BLaER1 treated with 17β-estradiol and CSF1 and Interleukin-3, amounts not matched to agents 10 nM and 100 nM (cell line): ENCODE data around the gene NCBP2L.

ENCODE experiments used
- H3K27ac ChIP-seq, 11 experiments: shearing (Covaris generic); formaldehyde crosslinking; 2 replicates each; pipeline ENCODE4 v1.8.1; 2022
- H3K27me3 ChIP-seq, 11 experiments: shearing (Covaris generic); formaldehyde crosslinking; 2 replicates each; pipeline ENCODE4 v1.8.1; 2022
- H3K36me3 ChIP-seq, 11 experiments: shearing (Covaris generic); formaldehyde crosslinking; 2 replicates each; pipeline ENCODE4 v1.8.1; 2022
- H3K4me1 ChIP-seq, 10 experiments: shearing (Covaris generic); formaldehyde crosslinking; 2 replicates each; pipeline ENCODE4 v1.8.1; 2022
- H3K4me2 ChIP-seq, 11 experiments: shearing (Covaris generic); formaldehyde crosslinking; 2 replicates each; pipeline ENCODE4 v1.8.1; 2022
- H3K4me3 ChIP-seq, 10 experiments: shearing (Covaris generic); formaldehyde crosslinking; 2 replicates each; pipeline ENCODE4 v1.8.1; 2022
- H3K9ac ChIP-seq, 11 experiments: shearing (Covaris generic); formaldehyde crosslinking; 2 replicates each; pipeline ENCODE4 v1.8.1; 2022
- H3K9me3 ChIP-seq, 11 experiments: shearing (Covaris generic); formaldehyde crosslinking; replicated peaks in 1 of 11; 2 replicates each; pipeline ENCODE4 v1.8.1; 2022
- H4K20me1 ChIP-seq, 11 experiments: shearing (Covaris generic); formaldehyde crosslinking; 2 replicates each; pipeline ENCODE4 v1.8.1; 2022
- Cebpa-rat ChIP-seq, 11 experiments: shearing (Covaris generic); IDR thresholded peaks; 2 replicates each; pipeline ENCODE4 v1.8.1; 2022

NCBP2L gene

GRCh38 chrX:107748506-107748905, 29.0 kb upstream of the NCBP2L start:
- H3K27me3 ChIP-seq: peaks cover 98 to 100% (median 100%) of the 10 kb centered on the region in 11 experiments
- H3K36me3 ChIP-seq: no peaks in the 10 kb centered on the region
- TF ChIP-seq Cebpa-rat (IDR thresholded peaks at IDR 0.05): no peak
- H3K27ac ChIP-seq: no peak overlapping the region
- H3K4me3 ChIP-seq: no peak overlapping the region
- peaks cover 0 to 12% (median 0%) of the 10 kb centered on the region in 11 experiments; a peak in 6 of 22 replicates for H4K20me1 ChIP-seq
- no peak overlapping the region for H3K9ac ChIP-seq
- H3K4me2 ChIP-seq: no peak overlapping the region
- no peaks in the 10 kb centered on the region for H3K9me3 ChIP-seq
- H3K4me1 ChIP-seq: peaks cover 0 to 8% (median 2%) of the 10 kb centered on the region in 10 experiments; a peak in 8 of 20 replicates

- Histone ChIP-seq H4K20me1 (peaks cover 0 to 12% (median 0%) of the 10 kb centered on the region in 11 experiments; a peak in 6 of 22 replicates), H3K27ac (no peak overlapping the region), H3K9ac (no peak overlapping the region), H3K4me1 (peaks cover 0 to 9% (median 2%) of the 10 kb centered on the region in 10 experiments; a peak in 8 of 20 replicates), H3K27me3 (peaks cover 87 to 100% (median 100%) of the 10 kb centered on the region in 11 experiments), H3K9me3 (no peaks in the 10 kb centered on the region), H3K4me3 (no peak overlapping the region), H3K4me2 (no peak overlapping the region), H3K36me3 (no peaks in the 10 kb centered on the region)
- TF ChIP-seq Cebpa-rat (IDR thresholded peaks at IDR 0.05): no peak
Measured at GRCh38 chrX:107750263-107750662, 27.3 kb upstream of the NCBP2L start.

DNA sequence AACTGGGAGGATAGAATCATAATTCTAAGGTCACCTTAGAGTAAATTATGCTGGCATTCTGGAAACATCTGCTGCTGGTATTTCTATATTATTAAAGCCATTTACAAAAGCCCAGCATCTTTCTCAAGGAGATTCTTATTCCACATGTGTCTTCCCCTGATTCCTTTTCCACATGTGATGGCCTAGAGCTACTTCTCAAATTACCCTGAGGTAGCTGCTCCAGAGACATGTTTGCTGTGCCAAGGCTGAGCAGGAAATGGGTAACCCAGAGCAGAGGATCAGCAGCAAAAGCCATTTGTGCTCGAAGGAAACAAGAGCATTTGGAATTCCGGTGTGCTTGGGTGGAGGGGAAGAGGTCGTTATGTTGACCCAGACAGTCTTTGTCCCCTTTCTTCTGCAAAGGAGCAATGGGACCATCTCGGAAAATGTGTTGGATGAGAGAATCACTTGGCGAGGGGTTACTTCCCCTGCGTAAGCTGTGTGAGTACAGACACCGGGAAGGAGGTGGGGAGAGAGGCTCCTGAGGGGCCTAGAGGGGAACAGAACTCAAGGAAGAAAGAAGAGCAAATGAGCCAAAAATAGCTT, 26.6 kb upstream of the NCBP2L start:
- Histone ChIP-seq H3K27ac (no peak overlapping the region), H4K20me1 (peaks cover 0 to 12% (median 0%) of the 10 kb centered on the region in 11 experiments; a peak in 6 of 22 replicates), H3K4me1 (peaks cover 0 to 9% (median 2%) of the 10 kb centered on the region in 10 experiments; a peak in 8 of 20 replicates), H3K36me3 (no peaks in the 10 kb centered on the region), H3K27me3 (peaks cover 87 to 100% (median 100%) of the 10 kb centered on the region in 11 experiments), H3K9ac (no peak overlapping the region), H3K4me2 (no peak overlapping the region), H3K9me3 (no peaks in the 10 kb centered on the region), H3K4me3 (no peak overlapping the region)
- no peak for TF ChIP-seq Cebpa-rat (IDR thresholded peaks at IDR 0.05)

- Histone ChIP-seq H4K20me1 (peaks cover 0 to 17% (median 0%) of the 10 kb centered on the region in 11 experiments; a peak in 7 of 22 replicates), H3K4me1 (peaks cover 0 to 9% (median 2%) of the 10 kb centered on the region in 10 experiments; a peak in 8 of 20 replicates), H3K9me3 (no peaks in the 10 kb centered on the region), H3K4me2 (no peak overlapping the region), H3K27me3 (peaks cover 87 to 100% (median 100%) of the 10 kb centered on the region in 11 experiments), H3K27ac (no peak overlapping the region), H3K36me3 (no peaks in the 10 kb centered on the region), H3K4me3 (no peak overlapping the region), H3K9ac (no peak overlapping the region)
- TF ChIP-seq Cebpa-rat (IDR thresholded peaks at IDR 0.05): no peak
Measured at GRCh38 chrX:107752043-107752442, 25.5 kb upstream of the NCBP2L start.

- Histone ChIP-seq H3K27ac (no peak overlapping the region), H3K9ac (no peak overlapping the region), H3K27me3 (peaks cover 87 to 100% (median 100%) of the 10 kb centered on the region in 11 experiments), H3K4me1 (peaks cover 0 to 9% (median 2%) of the 10 kb centered on the region in 10 experiments; a peak in 8 of 20 replicates), H3K4me3 (no peak overlapping the region), H3K36me3 (no peaks in the 10 kb centered on the region), H4K20me1 (peaks cover 0 to 17% (median 0%) of the 10 kb centered on the region in 11 experiments; a peak in 6 of 22 replicates), H3K9me3 (no peaks in the 10 kb centered on the region), H3K4me2 (peak overlapping the region in 3 of 11 experiments; percentile 4 to 43 (median 13); a peak in 2 of 22 replicates)
- no peak for TF ChIP-seq Cebpa-rat (IDR thresholded peaks at IDR 0.05)
Measured at GRCh38 chrX:107752714-107753113, 24.8 kb upstream of the NCBP2L start.

- peaks cover 0 to 9% (median 2%) of the 10 kb centered on the region in 10 experiments; a peak in 8 of 20 replicates for H3K4me1 ChIP-seq
- peak overlapping the region in 3 of 11 experiments; percentile 4 to 43 (median 13); a peak in 2 of 22 replicates for H3K4me2 ChIP-seq
- H3K4me3 ChIP-seq: no peak overlapping the region
- H3K27ac ChIP-seq: no peak overlapping the region
- H3K27me3 ChIP-seq: peaks cover 87 to 100% (median 100%) of the 10 kb centered on the region in 11 experiments
- H3K9ac ChIP-seq: no peak overlapping the region
- peaks cover 0 to 17% (median 0%) of the 10 kb centered on the region in 11 experiments; a peak in 7 of 22 replicates for H4K20me1 ChIP-seq
- H3K36me3 ChIP-seq: no peaks in the 10 kb centered on the region
- no peaks in the 10 kb centered on the region for H3K9me3 ChIP-seq
- TF ChIP-seq Cebpa-rat (IDR thresholded peaks at IDR 0.05): no peak
Measured at GRCh38 chrX:107753187-107753586, 24.3 kb upstream of the NCBP2L start.

DNA sequence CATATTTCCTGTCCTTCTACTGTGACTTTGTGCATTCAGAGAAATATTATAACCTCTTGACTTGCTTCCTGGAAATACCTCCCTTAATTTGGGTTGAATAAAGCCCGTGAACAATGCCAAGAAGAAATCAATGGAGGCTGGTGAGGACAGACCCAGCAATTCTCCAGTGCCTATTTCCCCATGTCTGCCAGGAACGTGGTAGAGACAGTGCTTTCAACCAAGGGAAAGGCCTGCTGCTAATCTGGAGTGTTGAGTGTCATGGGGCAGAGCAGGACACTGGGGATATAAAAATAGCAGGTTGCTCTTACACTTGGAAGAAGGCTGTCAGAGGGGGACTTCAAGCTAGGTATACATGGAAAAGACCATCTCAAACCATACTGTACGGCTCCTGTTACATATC, 21.8 kb upstream of the NCBP2L start:
- H3K4me2 ChIP-seq: no peak overlapping the region
- H4K20me1 ChIP-seq: peaks cover 0 to 17% (median 0%) of the 10 kb centered on the region in 11 experiments; a peak in 4 of 22 replicates
- no peaks in the 10 kb centered on the region for H3K36me3 ChIP-seq
- H3K9me3 ChIP-seq: no peaks in the 10 kb centered on the region
- no peak for TF ChIP-seq Cebpa-rat (IDR thresholded peaks at IDR 0.05)
- H3K27ac ChIP-seq: no peak overlapping the region
- H3K27me3 ChIP-seq: peaks cover 88 to 100% (median 100%) of the 10 kb centered on the region in 11 experiments
- H3K9ac ChIP-seq: no peak overlapping the region
- H3K4me1 ChIP-seq: peaks cover 0 to 9% (median 2%) of the 10 kb centered on the region in 10 experiments; a peak in 8 of 20 replicates
- no peak overlapping the region for H3K4me3 ChIP-seq

DNA sequence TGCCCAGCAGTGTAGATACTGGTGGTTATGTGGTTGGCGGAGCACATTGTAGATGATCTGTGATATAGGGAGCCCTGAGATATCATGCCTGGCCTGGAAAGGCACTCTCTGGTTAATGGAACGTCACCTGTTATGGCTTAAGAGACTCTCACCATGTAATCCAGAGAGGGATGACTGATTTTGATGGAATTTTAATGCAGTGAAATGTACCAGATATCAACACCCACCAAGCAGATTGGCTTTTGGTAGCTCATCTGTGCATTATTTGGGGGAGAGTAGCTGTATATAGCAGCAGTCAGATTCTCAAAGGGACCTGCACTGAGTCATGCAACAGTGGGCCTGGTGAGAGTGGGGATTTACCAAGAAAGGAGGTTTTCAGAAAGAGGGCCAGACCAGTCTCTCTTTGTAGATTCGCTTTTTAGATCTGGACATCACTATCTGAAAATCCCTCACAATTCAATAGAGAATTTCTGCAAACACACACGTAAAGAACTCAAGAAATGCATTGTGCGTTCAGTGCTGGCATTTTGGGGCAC, 19.2 kb upstream of the NCBP2L start:
- Histone ChIP-seq H3K9me3 (no peaks in the 10 kb centered on the region), H3K4me2 (no peak overlapping the region), H3K4me1 (peaks cover 4 to 11% (median 7%) of the 10 kb centered on the region in 10 experiments), H3K4me3 (no peak overlapping the region), H3K27ac (no peak overlapping the region), H4K20me1 (peaks cover 0 to 12% (median 0%) of the 10 kb centered on the region in 11 experiments; a peak in 4 of 22 replicates), H3K27me3 (peaks cover 88 to 100% (median 100%) of the 10 kb centered on the region in 11 experiments), H3K36me3 (no peaks in the 10 kb centered on the region), H3K9ac (no peak overlapping the region)
- no peak for TF ChIP-seq Cebpa-rat (IDR thresholded peaks at IDR 0.05)

DNA sequence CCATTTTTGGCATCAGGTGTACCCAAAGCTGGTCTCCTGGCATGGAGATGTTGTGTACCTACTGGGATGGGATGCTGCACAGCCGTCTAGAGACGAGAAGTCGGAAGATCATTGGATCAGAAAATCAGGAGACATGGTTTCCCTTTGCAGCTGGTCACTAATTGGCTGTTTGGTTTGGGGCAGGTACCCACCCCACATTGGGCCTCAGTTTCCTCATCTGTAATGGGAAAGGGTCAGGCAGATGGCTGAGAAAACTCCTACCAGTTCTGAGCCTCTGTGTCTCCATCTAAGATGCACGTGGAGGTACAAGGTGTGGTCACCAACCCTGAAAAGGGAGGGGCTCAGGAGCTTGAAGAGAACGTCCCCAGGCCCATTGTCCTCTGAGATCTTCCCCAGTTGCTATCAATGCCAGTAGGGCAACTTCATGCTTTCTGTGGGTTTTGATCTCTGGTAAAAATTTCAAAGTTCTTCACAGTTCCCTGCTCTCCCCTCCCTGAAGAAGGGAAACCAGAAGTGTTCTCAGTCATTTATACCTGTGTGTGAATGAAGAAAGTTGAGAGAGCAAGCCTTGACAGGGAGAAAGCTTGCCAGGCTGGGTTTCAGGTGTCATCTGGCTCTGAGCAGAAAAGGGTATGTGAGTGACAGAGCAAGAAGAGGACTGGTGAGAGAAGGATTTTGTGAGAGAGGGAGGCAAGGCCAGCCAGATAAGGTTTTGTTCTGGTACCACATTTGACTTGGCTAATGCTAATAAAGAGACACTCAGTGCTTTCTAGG, 17.0 kb upstream of the NCBP2L start:
- Histone ChIP-seq H3K27me3 (peaks cover 97 to 100% (median 100%) of the 10 kb centered on the region in 11 experiments), H3K27ac (no peak overlapping the region), H3K4me1 (peaks cover 7 to 22% (median 14%) of the 10 kb centered on the region in 10 experiments; a peak in 19 of 20 replicates), H3K36me3 (no peaks in the 10 kb centered on the region), H3K9ac (no peak overlapping the region), H3K9me3 (no peaks in the 10 kb centered on the region), H3K4me2 (no peak overlapping the region), H3K4me3 (no peak overlapping the region), H4K20me1 (peaks cover 0 to 20% (median 0%) of the 10 kb centered on the region in 11 experiments; a peak in 6 of 22 replicates)
- no peak for TF ChIP-seq Cebpa-rat (IDR thresholded peaks at IDR 0.05)
